Tibial nerve (tissue), 3 donors: Measurements from ENCODE around the gene SPECC1.

Source experiments
- CTCF ChIP-seq, 5 experiments: fragments of 200-600 bp in 3 of 5; fragments of 450-650 bp in 2 of 5; sonication (generic) in 3 of 5; IDR thresholded peaks; one replicate each; pipeline ENCODE4 v1.5.1; 2016 to 2019; ENCODE audit warnings: antibody characterized with exemption in 5 of 5, mild to moderate bottlenecking in 3 of 5, moderate library complexity in 2 of 5
- POLR2A ChIP-seq, 2 donors: fragments of 450-650 bp; IDR thresholded peaks; one replicate each; pipeline ENCODE4 v1.6.1; 2017; ENCODE audit warnings: antibody characterized with exemption in 2 of 2, mild to moderate bottlenecking in 2 of 2, moderate library complexity in 2 of 2

GRCh38 chr17:20033415-20033814, 24.3 kb downstream of the SPECC1 start:
- TF ChIP-seq POLR2A (IDR thresholded peaks at IDR 0.05): no peak
- TF ChIP-seq CTCF (IDR thresholded peaks at IDR 0.05): no peak
